Mammary epithelial cell (primary cell): ENCODE measurements around the gene DMTF1.

Experiments used
- CTCF ChIP-seq, 2 donors: IDR thresholded peaks in 1 of 2; conservative IDR thresholded peaks in 1 of 2; 2 replicates each; pipeline ENCODE4 v1.5.1; 2011 to 2012; ENCODE audit warnings: inconsistent platforms in 2 of 2, low read length in 2 of 2, mild to moderate bottlenecking in 2 of 2, control low read depth in 1 of 2, low read depth in 1 of 2; ENCODE audit not compliant: insufficient read depth in 1 of 2; ENCODE audit errors: extremely low read depth in 1 of 2
- EZH2 ChIP-seq: IDR thresholded peaks from 2 replicates; pipeline ENCODE4 v1.6.1; 2012; ENCODE audit warnings: low read length, inconsistent platforms, borderline replicate concordance

GRCh38 chr7:87123105-87123504 is 29.1 kb upstream of the DMTF1 start:
- no peak for TF ChIP-seq CTCF (conservative IDR thresholded peaks at IDR 0.05 in 1 of 2, IDR thresholded peaks at IDR 0.05 in 1 of 2; ENCODE audit: extremely low read depth in 1 of 2, insufficient read depth in 1 of 2, low read depth in 1 of 2, low read length in 2 of 2)
- TF ChIP-seq EZH2 = no peak
